HEK293 (cell line): ENCODE data around the gene SLC49A3.

ENCODE experiments used
- CTCF ChIA-PET: fragments of 350-600 bp; formaldehyde crosslinking; extraction: SDS; loops from one replicate; lab custom pipeline; 2021; ENCODE audit warnings: antibody characterized with exemption; lab: Yijun Ruan, JAX
- POLR2A ChIA-PET: fragments of 300-600 bp; formaldehyde crosslinking; extraction: SDS; loops from one replicate; lab custom pipeline; 2020; ENCODE audit warnings: antibody characterized with exemption, inconsistent platforms; lab: Yijun Ruan, JAX
- H3K27ac ChIP-seq: fragments of 200-500 bp; sonication (Bioruptor generic); 2 replicates; pipeline ENCODE4 v1.5.1; 2014; ENCODE audit warnings: low read depth, low read length, control low read depth, inconsistent platforms; ENCODE audit errors: extremely low read depth
- H3K36me3 ChIP-seq, 2 experiments: fragments of 200-500 bp in 1 of 2; sonication (Bioruptor generic) in 1 of 2; 1 replicate in 1 of 2; 2 replicates in 1 of 2; pipeline ENCODE4 v1.5.1; 2014 to 2017; ENCODE audit warnings: inconsistent platforms in 2 of 2, low read length in 2 of 2; ENCODE audit not compliant: control insufficient read depth in 2 of 2, insufficient read depth in 1 of 2
- H3K4me1 ChIP-seq: fragments of 200-500 bp; sonication (Bioruptor generic); 2 replicates; pipeline ENCODE4 v1.5.1; 2014; ENCODE audit warnings: mild to moderate bottlenecking, low read length, inconsistent platforms; ENCODE audit not compliant: control insufficient read depth, insufficient read depth
- H3K4me3 ChIP-seq: 2 replicates; pipeline ENCODE4 v1.5.1; 2011; ENCODE audit warnings: low read depth, mild to moderate bottlenecking, control low read depth, low read length, moderate library complexity
- H3K9me3 ChIP-seq: fragments of 200-500 bp; sonication (Bioruptor generic); 2 replicates; pipeline ENCODE4 v1.5.1; 2014; ENCODE audit warnings: low read depth, low read length, inconsistent platforms; ENCODE audit not compliant: control insufficient read depth, insufficient read depth
- SP7 ChIP-seq: fragments of 450-650 bp; formaldehyde crosslinking; IDR thresholded peaks from 2 replicates; pipeline ENCODE4 v1.5.1; 2016; ENCODE audit warnings: missing biosample characterization, missing genetic modification characterization
- ZBTB11 ChIP-seq: fragments of 450-650 bp; formaldehyde crosslinking; conservative IDR thresholded peaks from 2 replicates; pipeline ENCODE4 v1.5.1; 2016; ENCODE audit warnings: low read depth, missing biosample characterization, missing genetic modification characterization
- ZBTB20 ChIP-seq: fragments of 450-650 bp; formaldehyde crosslinking; IDR thresholded peaks from 2 replicates; pipeline ENCODE4 v1.5.1; 2016; ENCODE audit warnings: missing biosample characterization, missing genetic modification characterization
- ZFHX2 ChIP-seq: fragments of 450-650 bp; formaldehyde crosslinking; conservative IDR thresholded peaks from 2 replicates; pipeline ENCODE4 v1.5.1; 2016; ENCODE audit warnings: missing biosample characterization, missing genetic modification characterization
- ZNF140 ChIP-seq: fragments of 450-650 bp; formaldehyde crosslinking; IDR thresholded peaks from 2 replicates; pipeline ENCODE4 v1.5.1; 2016; ENCODE audit warnings: missing biosample characterization, missing genetic modification characterization
- ZNF423 ChIP-seq: fragments of 450-650 bp; formaldehyde crosslinking; IDR thresholded peaks from 2 replicates; pipeline ENCODE4 v1.5.1; 2016; ENCODE audit warnings: missing biosample characterization, missing genetic modification characterization
- ZNF513 ChIP-seq: fragments of 450-650 bp; IDR thresholded peaks from 2 replicates; pipeline ENCODE4 v1.5.1; 2018; ENCODE audit warnings: missing biosample characterization, missing genetic modification characterization
- ZNF677 ChIP-seq: fragments of 450-650 bp; IDR thresholded peaks from 2 replicates; pipeline ENCODE4 v1.5.0; 2018; ENCODE audit warnings: missing biosample characterization, mild to moderate bottlenecking, missing genetic modification characterization, moderate library complexity
- ZNF692 ChIP-seq: fragments of 450-650 bp; formaldehyde crosslinking; IDR thresholded peaks from 2 replicates; pipeline ENCODE4 v1.5.1; 2016; ENCODE audit warnings: missing biosample characterization, missing genetic modification characterization
- ZNF830 ChIP-seq: fragments of 450-650 bp; IDR thresholded peaks from 2 replicates; pipeline ENCODE4 v1.5.0; 2018; ENCODE audit warnings: missing biosample characterization, missing genetic modification characterization, low read depth, mild to moderate bottlenecking, moderate library complexity
- ZSCAN4 ChIP-seq: fragments of 450-650 bp; formaldehyde crosslinking; IDR thresholded peaks from 2 replicates; pipeline ENCODE4 v1.5.1; 2017; ENCODE audit warnings: missing biosample characterization, missing genetic modification characterization

SLC49A3 gene

GRCh38 chr4:660401-660800, 28.6 kb downstream of the SLC49A3 start (continued):
- TF ChIP-seq ZNF513 (tag by site-specific recombination) (no peak), ZBTB20 (tag by site-specific recombination) (no peak), ZNF140 (no peak)

GRCh38 chr4:659851-660250, 29.1 kb downstream of the SLC49A3 start:
- Histone ChIP-seq H3K27ac (no peak overlapping the region), H3K36me3 (no peaks in the 10 kb centered on the region), H3K4me1 (no peaks in the 10 kb centered on the region), H3K9me3 (no peaks in the 10 kb centered on the region), H3K4me3 (no peak overlapping the region)
- CTCF ChIA-PET, result no interaction called here
- POLR2A ChIA-PET, result no interaction called here
- no peak for TF ChIP-seq ZNF423
- no peak for TF ChIP-seq ZNF692 (tag by site-specific recombination)
- TF ChIP-seq SP7 (tag by site-specific recombination), result no peak

- ChIA-PET CTCF (no interaction called here), POLR2A (no interaction called here)
- Histone ChIP-seq H3K4me3 (no peak overlapping the region), H3K36me3 (no peaks in the 10 kb centered on the region), H3K4me1 (no peaks in the 10 kb centered on the region), H3K27ac (no peak overlapping the region), H3K9me3 (no peaks in the 10 kb centered on the region)
- TF ChIP-seq ZNF830 (tag by site-specific recombination), result no peak
- peak; percentile 28; the same call in 1 of the 2 replicates for TF ChIP-seq ZFHX2 (tag by site-specific recombination)
- TF ChIP-seq ZNF677, result no peak
- peak; percentile 96 for TF ChIP-seq ZSCAN4 (tag by site-specific recombination)
- TF ChIP-seq ZBTB11, result no peak
These were observed 30.0 kb downstream of the SLC49A3 start for GRCh38 chr4:658681-659667.
